Nephron (organoid): ENCODE results near the gene ERICH3.

Source experiments
- H3K27ac Mint-ChIP-seq, 3 experiments: 2 replicates each; pipeline ENCODE4 v1.8.0; 2020; ENCODE audit warnings: mixed read lengths in 3 of 3, mild to moderate bottlenecking in 2 of 3, moderate library complexity in 1 of 3
- H3K27me3 Mint-ChIP-seq: 2 replicates; pipeline ENCODE4 v1.8.0; 2021; ENCODE audit warnings: low read depth, mild to moderate bottlenecking, moderate library complexity, mixed read lengths
- H3K36me3 Mint-ChIP-seq: 2 replicates; pipeline ENCODE4 v1.8.0; 2020; ENCODE audit warnings: low read depth, mixed read lengths
- H3K4me1 Mint-ChIP-seq: 2 replicates; pipeline ENCODE4 v1.8.0; 2020; ENCODE audit warnings: mixed read lengths
- H3K4me3 Mint-ChIP-seq, 3 experiments: 2 replicates each; pipeline ENCODE4 v1.8.0; 2020; ENCODE audit warnings: mild to moderate bottlenecking in 3 of 3, mixed read lengths in 3 of 3, moderate library complexity in 2 of 3
- H3K9me3 Mint-ChIP-seq: 2 replicates; pipeline ENCODE4 v1.8.0; 2020; ENCODE audit warnings: mixed read lengths
- TF ChIP-seq, protein P1 (sequence below), 3 experiments: fragments of 200-600 bp; sonication (generic); IDR thresholded peaks; one replicate each; pipeline ENCODE4 v1.5.0; 2021; ENCODE audit warnings: antibody characterized with exemption in 3 of 3; ENCODE audit not compliant: unreplicated experiment in 3 of 3

ERICH3 gene

DNA sequence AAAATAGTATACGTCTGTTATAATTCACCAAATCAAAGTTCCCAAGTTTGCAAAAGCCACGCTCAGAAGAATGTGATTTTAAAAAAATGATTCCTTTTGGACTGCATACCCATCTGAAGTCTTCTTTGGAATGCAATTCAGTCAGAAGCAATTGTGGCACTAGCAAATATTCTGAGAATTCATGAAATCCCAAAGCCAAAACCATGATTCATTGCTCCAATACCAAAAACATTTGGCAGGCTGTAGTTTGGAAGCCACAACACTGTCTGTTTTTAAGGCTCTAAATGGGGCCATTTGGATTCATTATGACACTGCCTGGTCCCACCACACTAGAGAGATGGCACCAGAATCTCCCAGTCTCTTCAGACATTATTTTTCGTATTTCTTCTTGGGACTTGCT is 139.4 kb downstream of the ERICH3 start:
- Mint-ChIP-seq H3K4me3 (no peak overlapping the region), H3K4me1 (no peaks in the 10 kb centered on the region), H3K27ac (no peak overlapping the region), H3K36me3 (no peaks in the 10 kb centered on the region), H3K27me3 (no peaks in the 10 kb centered on the region), H3K9me3 (no peaks in the 10 kb centered on the region)
- TF ChIP-seq, protein P1, sequence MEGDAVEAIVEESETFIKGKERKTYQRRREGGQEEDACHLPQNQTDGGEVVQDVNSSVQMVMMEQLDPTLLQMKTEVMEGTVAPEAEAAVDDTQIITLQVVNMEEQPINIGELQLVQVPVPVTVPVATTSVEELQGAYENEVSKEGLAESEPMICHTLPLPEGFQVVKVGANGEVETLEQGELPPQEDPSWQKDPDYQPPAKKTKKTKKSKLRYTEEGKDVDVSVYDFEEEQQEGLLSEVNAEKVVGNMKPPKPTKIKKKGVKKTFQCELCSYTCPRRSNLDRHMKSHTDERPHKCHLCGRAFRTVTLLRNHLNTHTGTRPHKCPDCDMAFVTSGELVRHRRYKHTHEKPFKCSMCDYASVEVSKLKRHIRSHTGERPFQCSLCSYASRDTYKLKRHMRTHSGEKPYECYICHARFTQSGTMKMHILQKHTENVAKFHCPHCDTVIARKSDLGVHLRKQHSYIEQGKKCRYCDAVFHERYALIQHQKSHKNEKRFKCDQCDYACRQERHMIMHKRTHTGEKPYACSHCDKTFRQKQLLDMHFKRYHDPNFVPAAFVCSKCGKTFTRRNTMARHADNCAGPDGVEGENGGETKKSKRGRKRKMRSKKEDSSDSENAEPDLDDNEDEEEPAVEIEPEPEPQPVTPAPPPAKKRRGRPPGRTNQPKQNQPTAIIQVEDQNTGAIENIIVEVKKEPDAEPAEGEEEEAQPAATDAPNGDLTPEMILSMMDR (IDR thresholded peaks at IDR 0.05; ENCODE audit: unreplicated experiment in 3 of 3): no peak

DNA sequence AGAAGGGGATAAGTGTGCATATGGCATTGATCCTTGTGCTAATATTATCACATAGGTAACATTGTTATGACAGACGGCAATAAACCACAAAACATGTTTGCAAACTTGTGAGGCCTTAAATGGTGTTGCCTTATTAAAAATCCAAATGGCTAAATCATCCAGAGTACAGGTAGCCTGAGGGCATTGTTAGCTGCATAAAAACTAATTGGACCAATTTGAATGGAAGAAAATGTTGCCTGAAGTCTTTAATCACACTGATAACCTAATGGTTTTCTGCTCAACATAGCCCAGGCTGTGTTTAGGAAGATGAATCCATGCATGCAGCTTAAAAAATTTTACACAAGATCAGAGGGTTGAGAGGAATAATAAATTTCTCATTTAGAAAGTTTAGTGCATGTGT is 141.8 kb downstream of the ERICH3 start:
- H3K9me3 Mint-ChIP-seq: no peaks in the 10 kb centered on the region
- H3K36me3 Mint-ChIP-seq: no peaks in the 10 kb centered on the region
- no peaks in the 10 kb centered on the region for H3K27me3 Mint-ChIP-seq
- TF ChIP-seq, protein P1 (IDR thresholded peaks at IDR 0.05; ENCODE audit: unreplicated experiment in 3 of 3): no peak
- no peak overlapping the region for H3K27ac Mint-ChIP-seq
- H3K4me1 Mint-ChIP-seq: no peaks in the 10 kb centered on the region
- no peak overlapping the region for H3K4me3 Mint-ChIP-seq

DNA sequence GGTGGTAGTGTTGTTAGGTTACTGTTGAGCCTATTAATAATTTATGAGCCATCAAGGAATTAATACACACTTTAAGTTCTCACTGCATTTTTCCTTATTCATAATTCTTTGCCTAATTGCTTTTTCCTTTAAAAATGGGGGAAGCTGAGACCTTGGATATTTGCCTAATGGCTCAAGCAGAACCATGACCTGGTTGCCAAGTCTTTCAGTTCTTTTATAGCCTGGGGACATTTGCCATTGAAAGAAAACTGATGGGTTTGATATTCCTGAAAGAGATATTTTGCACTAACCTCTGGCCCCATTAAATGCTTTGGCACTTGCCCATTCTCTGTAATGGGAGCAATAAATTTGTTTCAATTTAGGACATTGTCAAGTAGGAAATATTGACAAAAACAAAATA is 142.7 kb downstream of the ERICH3 start:
- TF ChIP-seq, protein P1 (IDR thresholded peaks at IDR 0.05; ENCODE audit: unreplicated experiment in 3 of 3): no peak
- Mint-ChIP-seq H3K4me1 (no peaks in the 10 kb centered on the region), H3K4me3 (no peak overlapping the region), H3K27me3 (no peaks in the 10 kb centered on the region), H3K36me3 (no peaks in the 10 kb centered on the region), H3K9me3 (no peaks in the 10 kb centered on the region), H3K27ac (no peak overlapping the region)

DNA sequence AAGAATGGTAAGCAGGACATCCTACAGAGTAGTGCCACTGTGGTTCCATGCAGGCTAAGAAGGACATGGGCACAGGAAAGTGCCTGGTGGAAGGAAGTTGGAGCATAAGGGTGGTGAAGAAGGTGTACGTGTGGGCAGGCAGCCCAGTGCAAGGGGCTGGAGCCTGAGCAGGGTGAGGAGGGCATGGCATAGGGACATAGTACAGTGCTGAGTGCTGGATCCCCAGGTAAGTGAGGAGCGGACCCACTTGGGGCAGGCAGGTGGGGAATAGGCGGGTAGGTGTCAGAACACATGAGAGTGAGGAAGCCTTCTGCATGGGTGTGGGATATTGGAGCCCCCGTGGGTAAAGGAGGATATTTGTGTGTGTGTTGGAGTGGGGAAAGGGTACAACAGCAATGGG is 145.5 kb downstream of the ERICH3 start:
- Mint-ChIP-seq H3K4me1 (no peaks in the 10 kb centered on the region), H3K27me3 (no peaks in the 10 kb centered on the region)

DNA sequence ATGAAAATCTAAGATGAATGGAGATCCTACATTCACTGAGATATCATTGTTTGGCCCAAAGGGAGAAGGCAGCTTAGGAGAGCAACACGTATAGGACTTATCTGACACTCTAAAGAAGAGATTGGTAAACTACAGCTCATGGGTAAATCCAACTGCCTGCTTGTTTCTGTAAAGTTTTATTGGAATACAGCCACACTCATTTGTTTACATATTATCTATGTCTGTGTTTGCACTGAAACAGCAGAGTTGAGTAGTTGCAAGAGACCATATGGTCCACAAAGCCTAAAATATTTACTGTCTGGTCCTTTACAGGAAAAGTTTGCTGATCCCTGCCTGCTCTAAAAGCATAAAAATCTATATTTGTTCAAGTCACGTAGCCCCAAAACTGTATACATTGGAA is 146.9 kb downstream of the ERICH3 start:
- Mint-ChIP-seq H3K4me3 (no peak overlapping the region), H3K9me3 (no peaks in the 10 kb centered on the region), H3K27me3 (no peaks in the 10 kb centered on the region), H3K36me3 (no peaks in the 10 kb centered on the region), H3K27ac (no peak overlapping the region), H3K4me1 (peaks cover 10% of the 10 kb centered on the region)
- TF ChIP-seq, protein P1 (IDR thresholded peaks at IDR 0.05; ENCODE audit: unreplicated experiment in 3 of 3): no peak

More for the DNA sequence above, 145.5 kb downstream of the ERICH3 start:
- no peak overlapping the region for H3K4me3 Mint-ChIP-seq
- TF ChIP-seq, protein P1 (IDR thresholded peaks at IDR 0.05; ENCODE audit: unreplicated experiment in 3 of 3): no peak
- no peak overlapping the region for H3K27ac Mint-ChIP-seq
- no peaks in the 10 kb centered on the region for H3K36me3 Mint-ChIP-seq
- no peaks in the 10 kb centered on the region for H3K9me3 Mint-ChIP-seq

DNA sequence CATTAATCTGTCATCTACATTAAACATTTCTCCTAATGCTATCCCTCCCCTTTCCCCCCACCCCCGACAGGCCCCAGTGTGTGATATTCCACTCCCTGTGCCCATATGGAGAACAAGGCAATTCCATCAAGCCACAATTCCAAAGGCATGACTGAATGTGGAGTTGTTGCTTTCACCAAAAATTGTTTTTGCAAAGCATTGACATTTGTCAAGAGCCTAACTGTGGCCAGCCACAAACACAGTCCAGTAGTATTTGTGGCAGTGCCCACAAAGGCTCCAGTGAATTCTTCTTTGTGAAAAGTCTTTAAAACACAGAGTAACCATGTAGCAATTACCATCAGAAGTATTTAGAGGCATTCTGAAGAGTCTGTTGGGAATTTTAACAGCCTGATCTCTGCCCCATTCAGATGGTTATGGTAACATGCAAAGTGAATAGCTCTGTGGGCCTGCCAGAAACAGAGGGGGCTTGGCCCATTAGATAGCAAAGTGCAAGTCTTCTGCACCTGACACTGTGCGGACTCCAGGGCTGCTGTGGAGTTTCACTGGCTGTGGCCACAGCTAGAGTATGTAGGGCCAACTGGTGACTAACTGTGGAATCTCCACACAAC is 149.6 kb downstream of the ERICH3 start:
- peaks cover 3% of the 10 kb centered on the region for H3K9me3 Mint-ChIP-seq
- TF ChIP-seq, protein P1 (IDR thresholded peaks at IDR 0.05; ENCODE audit: unreplicated experiment in 3 of 3): no peak
- H3K4me1 Mint-ChIP-seq: peaks cover 14% of the 10 kb centered on the region
- no peak overlapping the region for H3K27ac Mint-ChIP-seq
- no peak overlapping the region for H3K4me3 Mint-ChIP-seq
- H3K36me3 Mint-ChIP-seq: no peaks in the 10 kb centered on the region
- H3K27me3 Mint-ChIP-seq: no peaks in the 10 kb centered on the region
